SJCRH30 (cell line): ENCODE results near the gene MON1A. TPM values are rescaled to one million over a fixed set of nuclear protein-coding genes. Genes with fewer than 3 reads are reported as not detected.
"Not testable (repeated sequence)": the region's sequence is repeated elsewhere in the genome, so short reads cannot be mapped to it uniquely, and the experiment has no call there.

ENCODE experiments used
- DNase-seq, 2 experiments: peaks; one replicate each; pipeline ENCODE4 v3.0.0-alpha.2; 2015 to 2020
- H3K27ac ChIP-seq: fragments of 250-450 bp; sonication (Bioruptor Pico); 2 replicates; pipeline ENCODE4 v1.5.1; 2020; ENCODE audit warnings: mild to moderate bottlenecking, moderate library complexity
- H3K27me3 ChIP-seq: fragments of 250-450 bp; sonication (Bioruptor Pico); 2 replicates; pipeline ENCODE4 v1.5.1; 2020; ENCODE audit warnings: mild to moderate bottlenecking, moderate library complexity
- H3K36me3 ChIP-seq: fragments of 250-450 bp; sonication (Bioruptor Pico); 2 replicates; pipeline ENCODE4 v1.5.1; 2020; ENCODE audit warnings: mild to moderate bottlenecking, moderate library complexity
- H3K4me1 ChIP-seq: fragments of 250-450 bp; sonication (Bioruptor Pico); 2 replicates; pipeline ENCODE4 v1.5.1; 2020; ENCODE audit warnings: mild to moderate bottlenecking, moderate library complexity
- H3K4me3 ChIP-seq: fragments of 250-450 bp; sonication (Bioruptor Pico); 2 replicates; pipeline ENCODE4 v1.5.1; 2020; ENCODE audit warnings: mild to moderate bottlenecking, moderate library complexity
- H3K9me3 ChIP-seq: fragments of 250-450 bp; sonication (Bioruptor Pico); replicated peaks from 2 replicates; pipeline ENCODE4 v1.5.1; 2020; ENCODE audit warnings: mild to moderate bottlenecking, moderate library complexity
- total RNA-seq: library from RNA; depleted of rRNA; stranded (reverse); fragments of >200 nt; shearing (Covaris generic); gene quantifications from 2 replicates; pipeline ENCODE4 v1.2.3, GENCODE V29; 2014; rRNA removed

The MON1A gene, protein sequence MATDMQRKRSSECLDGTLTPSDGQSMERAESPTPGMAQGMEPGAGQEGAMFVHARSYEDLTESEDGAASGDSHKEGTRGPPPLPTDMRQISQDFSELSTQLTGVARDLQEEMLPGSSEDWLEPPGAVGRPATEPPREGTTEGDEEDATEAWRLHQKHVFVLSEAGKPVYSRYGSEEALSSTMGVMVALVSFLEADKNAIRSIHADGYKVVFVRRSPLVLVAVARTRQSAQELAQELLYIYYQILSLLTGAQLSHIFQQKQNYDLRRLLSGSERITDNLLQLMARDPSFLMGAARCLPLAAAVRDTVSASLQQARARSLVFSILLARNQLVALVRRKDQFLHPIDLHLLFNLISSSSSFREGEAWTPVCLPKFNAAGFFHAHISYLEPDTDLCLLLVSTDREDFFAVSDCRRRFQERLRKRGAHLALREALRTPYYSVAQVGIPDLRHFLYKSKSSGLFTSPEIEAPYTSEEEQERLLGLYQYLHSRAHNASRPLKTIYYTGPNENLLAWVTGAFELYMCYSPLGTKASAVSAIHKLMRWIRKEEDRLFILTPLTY
- 5.4 and 6.1 TPM in 2 replicates for total RNA-seq

DNA sequence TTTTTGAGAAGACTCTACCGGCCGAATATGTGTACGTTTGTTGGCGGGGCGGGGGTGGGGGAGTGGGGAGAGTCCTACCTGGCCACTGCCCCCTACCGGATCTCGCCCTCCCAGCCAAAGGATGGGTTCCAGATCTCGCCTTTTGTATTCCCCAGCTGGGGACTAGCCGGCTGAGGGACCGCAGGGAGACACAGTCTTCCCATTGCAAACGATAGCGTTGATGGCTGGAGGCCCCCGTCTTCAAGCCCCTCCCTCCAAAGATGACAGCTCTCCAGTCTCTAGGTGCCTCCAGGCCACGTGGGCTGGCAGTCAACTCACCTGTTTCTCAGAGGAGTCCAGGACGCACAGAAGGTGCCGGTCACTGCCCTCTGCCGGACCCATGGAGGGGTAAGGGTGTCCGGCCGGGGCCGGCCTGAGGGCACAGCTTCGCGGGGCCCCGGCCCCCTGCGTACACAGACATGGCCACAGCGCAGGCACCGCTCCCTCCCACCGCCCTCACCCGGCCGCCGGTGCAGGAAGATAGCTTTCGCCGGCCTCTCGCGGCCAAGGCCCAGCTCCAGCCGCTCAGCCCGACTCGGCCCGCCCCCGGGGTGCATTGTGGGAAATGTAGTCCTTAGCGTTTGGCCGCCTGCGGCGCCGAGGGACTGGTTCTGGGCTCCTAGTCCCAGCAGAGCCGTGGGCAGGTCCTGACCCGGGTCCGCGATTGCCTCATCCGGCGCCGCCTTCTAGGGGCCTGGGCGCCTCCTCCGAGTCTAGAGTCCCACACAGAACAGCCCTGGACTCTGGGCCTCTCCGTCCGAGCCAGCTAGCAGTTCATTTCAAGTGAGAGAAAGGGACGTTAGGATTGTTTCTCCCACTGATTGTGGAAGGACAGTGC, at the start of gene MON1A:
MON1A (minus strand) TSS at position 521 of the 877 bp plus-strand sequence. CDS start 16,465 bp downstream, outside the sequence.
- Histone ChIP-seq H3K36me3 (no peaks in the 10 kb centered on the region), H3K27ac (peak within 1 kb of the TSS; percentile 36), H3K4me3 (peak within 1 kb of the TSS; percentile 73), H3K27me3 (no peaks in the 10 kb centered on the region), H3K4me1 (peaks cover 6% of the 10 kb centered on the region; the same call in 1 of the 2 replicates), H3K9me3 (no peaks in the 10 kb centered on the region)
- peak; percentile 93 to 94 for DNase-seq

DNA sequence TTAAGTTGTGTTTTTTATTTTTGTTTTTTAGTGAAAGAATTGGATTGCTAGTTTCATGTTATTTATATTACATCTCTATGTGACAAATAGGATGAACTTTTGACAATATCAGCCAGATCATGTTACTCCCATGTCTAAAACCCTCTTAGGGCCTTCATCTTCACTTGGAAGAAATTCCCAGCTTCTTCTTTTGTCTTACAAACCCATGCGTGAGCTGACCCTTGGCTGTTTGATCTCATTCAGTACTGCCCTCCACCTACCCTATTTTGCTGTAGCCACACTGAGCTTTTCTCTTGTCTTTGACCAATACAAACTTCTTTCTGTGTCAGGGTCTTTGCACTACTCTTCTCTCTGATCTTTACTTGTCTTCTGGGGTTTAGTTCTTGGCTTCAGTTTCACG, 47.3 kb upstream of the MON1A start:
- Histone ChIP-seq H3K4me1 (peaks cover 3% of the 10 kb centered on the region; the same call in 1 of the 2 replicates), H3K36me3 (peaks cover 27% of the 10 kb centered on the region), H3K9me3 (no peaks in the 10 kb centered on the region), H3K4me3 (no peak overlapping the region), H3K27me3 (no peaks in the 10 kb centered on the region), H3K27ac (no peak overlapping the region)
- no peak for DNase-seq

DNA sequence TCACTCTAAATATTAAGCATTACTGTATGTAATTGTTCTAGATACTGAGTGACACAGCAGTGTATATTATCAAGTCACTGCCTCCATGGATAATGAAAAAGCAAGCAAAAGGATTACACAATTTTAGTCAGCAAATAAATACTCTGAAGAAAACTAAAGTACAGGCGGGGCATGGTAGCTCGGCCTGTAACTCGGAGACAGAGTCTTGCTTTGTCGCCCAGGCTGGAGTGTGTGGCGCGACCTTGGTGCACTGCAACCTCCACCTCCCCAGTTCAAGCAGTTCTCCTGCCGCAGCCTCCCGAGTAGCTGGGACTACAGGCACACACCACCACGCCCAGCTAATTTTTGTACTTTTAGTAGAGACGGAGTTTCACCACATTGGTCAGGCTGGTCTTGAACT, 43.0 kb upstream of the MON1A start:
- peaks cover 3% of the 10 kb centered on the region; the same call in 1 of the 2 replicates for H3K4me1 ChIP-seq
- H3K27me3 ChIP-seq, result no peaks in the 10 kb centered on the region
- no peaks in the 10 kb centered on the region for H3K9me3 ChIP-seq
- no peak for DNase-seq
- no peak overlapping the region for H3K27ac ChIP-seq
- H3K36me3 ChIP-seq, result peaks cover 15% of the 10 kb centered on the region
- H3K4me3 ChIP-seq, result no peak overlapping the region

GRCh38 chr3:49968346-49968745, 38.7 kb upstream of the MON1A start:
- Histone ChIP-seq H3K27me3 (no peaks in the 10 kb centered on the region), H3K4me1 (no peaks in the 10 kb centered on the region), H3K4me3 (no peak overlapping the region), H3K36me3 (peaks cover 13% of the 10 kb centered on the region), H3K27ac (no peak overlapping the region), H3K9me3 (no peaks in the 10 kb centered on the region)
- no peak for DNase-seq

DNA sequence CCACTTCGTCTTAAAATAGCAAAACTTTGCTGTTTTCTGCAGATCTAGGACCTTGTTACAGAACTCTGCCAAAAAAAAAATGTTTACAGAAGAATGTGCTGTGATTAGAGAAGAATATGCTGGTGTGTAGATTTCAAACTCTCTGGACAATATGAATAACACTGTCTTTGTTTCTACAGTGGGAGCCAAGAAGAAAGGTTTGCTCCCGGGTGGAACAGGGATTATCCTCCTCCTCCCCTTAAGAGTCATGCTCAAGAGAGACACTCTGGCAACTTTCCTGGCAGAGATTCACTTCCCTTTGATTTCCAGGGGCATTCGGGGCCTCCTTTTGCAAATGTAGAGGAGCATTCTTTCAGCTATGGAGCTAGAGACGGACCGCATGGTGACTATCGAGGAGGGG, 37.7 kb upstream of the MON1A start:
- peaks cover 14% of the 10 kb centered on the region; the same call in 1 of the 2 replicates for H3K36me3 ChIP-seq
- H3K4me3 ChIP-seq, result no peak overlapping the region
- no peaks in the 10 kb centered on the region for H3K4me1 ChIP-seq
- no peak for DNase-seq
- H3K9me3 ChIP-seq, result no peaks in the 10 kb centered on the region
- no peaks in the 10 kb centered on the region for H3K27me3 ChIP-seq
- no peak overlapping the region for H3K27ac ChIP-seq

DNA sequence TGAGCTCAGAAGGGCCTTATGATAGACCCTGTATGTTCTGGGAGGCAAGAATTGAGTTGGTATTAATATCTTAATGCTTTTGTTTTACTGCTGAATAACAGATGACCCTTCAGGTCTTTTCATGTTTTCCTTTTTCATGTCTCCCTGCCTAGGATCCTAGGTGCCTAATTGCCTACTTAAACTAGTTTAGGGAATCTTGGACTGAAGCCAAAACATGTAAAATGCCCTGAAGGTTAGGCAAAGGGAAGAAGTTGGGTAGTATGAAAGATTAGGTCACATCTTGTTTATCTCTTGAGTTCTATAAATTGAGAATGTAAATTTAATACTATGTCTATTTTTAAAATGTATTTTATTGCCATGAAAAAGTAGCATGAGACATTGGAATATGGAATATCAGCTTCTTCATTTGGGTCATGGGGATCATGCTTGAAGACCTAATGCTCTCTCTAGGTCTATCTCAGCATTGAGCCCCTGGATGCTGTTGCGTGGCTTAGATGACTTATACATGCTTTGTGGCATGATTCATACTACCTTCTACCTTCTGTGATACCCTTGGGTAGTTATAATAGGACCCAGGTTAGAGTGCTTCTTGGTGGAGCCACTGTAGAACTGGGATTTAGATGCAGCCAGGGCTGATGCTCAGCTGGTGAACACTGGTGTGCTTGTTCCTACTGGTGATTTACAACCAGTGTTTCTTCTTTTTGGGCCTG, 36.8 kb upstream of the MON1A start:
- DNase-seq, result no peak
- Histone ChIP-seq H3K4me1 (no peaks in the 10 kb centered on the region), H3K27ac (no peak overlapping the region), H3K27me3 (no peaks in the 10 kb centered on the region), H3K4me3 (no peak overlapping the region), H3K36me3 (peaks cover 11% of the 10 kb centered on the region; the same call in 1 of the 2 replicates), H3K9me3 (no peaks in the 10 kb centered on the region)

DNA sequence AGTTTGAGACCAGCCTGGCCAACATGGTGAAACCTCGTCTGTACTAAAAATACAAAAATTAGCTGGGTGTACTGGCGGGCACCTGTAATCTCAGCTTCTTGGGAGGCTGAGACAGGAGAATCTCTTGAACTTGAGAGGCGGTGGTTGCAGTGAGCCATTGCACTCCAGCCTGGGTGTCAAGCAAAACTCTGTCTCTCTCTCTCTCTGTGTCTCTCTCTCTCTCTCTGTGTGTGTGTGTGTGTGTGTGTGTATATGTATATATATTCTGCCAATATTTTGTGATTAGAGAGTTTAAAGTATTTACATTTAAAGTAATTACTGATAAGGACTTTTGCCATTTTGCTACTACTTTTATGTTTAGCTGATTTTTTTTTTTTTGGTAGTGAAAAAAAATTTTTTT, 26.0 kb upstream of the MON1A start:
- peaks cover 2% of the 10 kb centered on the region; the same call in 1 of the 2 replicates for H3K36me3 ChIP-seq
- no peaks in the 10 kb centered on the region for H3K4me1 ChIP-seq
- no peak overlapping the region for H3K27ac ChIP-seq
- no peak overlapping the region for H3K4me3 ChIP-seq
- H3K27me3 ChIP-seq, result no peaks in the 10 kb centered on the region
- no peaks in the 10 kb centered on the region for H3K9me3 ChIP-seq
- no peak for DNase-seq

- no peaks in the 10 kb centered on the region for H3K27me3 ChIP-seq
- H3K36me3 ChIP-seq, result peaks cover 2% of the 10 kb centered on the region; the same call in 1 of the 2 replicates
- no peak overlapping the region for H3K27ac ChIP-seq
- H3K4me1 ChIP-seq, result no peaks in the 10 kb centered on the region
- H3K9me3 ChIP-seq, result no peaks in the 10 kb centered on the region
- DNase-seq, result no peak
- H3K4me3 ChIP-seq, result no peak overlapping the region
These were observed 23.3 kb upstream of the MON1A start for GRCh38 chr3:49952924-49953323.

GRCh38 chr3:49942651-49943050, 13.0 kb upstream of the MON1A start:
- no peaks in the 10 kb centered on the region for H3K27me3 ChIP-seq
- DNase-seq, result no peak
- no peak overlapping the region for H3K4me3 ChIP-seq
- no peaks in the 10 kb centered on the region for H3K4me1 ChIP-seq
- H3K27ac ChIP-seq, result no peak overlapping the region
- H3K36me3 ChIP-seq, result no peaks in the 10 kb centered on the region
- H3K9me3 ChIP-seq, result no peaks in the 10 kb centered on the region

GRCh38 chr3:49940667-49941249, 11.1 kb upstream of the MON1A start:
- Histone ChIP-seq H3K27me3 (no peaks in the 10 kb centered on the region), H3K4me3 (peak overlapping the region; percentile 78), H3K27ac (peak overlapping the region; percentile 74), H3K9me3 (no peaks in the 10 kb centered on the region), H3K4me1 (no peaks in the 10 kb centered on the region), H3K36me3 (no peaks in the 10 kb centered on the region)
- no peak for DNase-seq

- DNase-seq, result peak; percentile 97
These were observed 10.5 kb upstream of the MON1A start, which contains the start of gene RBM6 for GRCh38 chr3:49939858-49940666. TSS of gene RBM6 (plus strand) at chr3:49940150. CDS start at chr3:49962642, 22,492 bp downstream.

GRCh38 chr3:49937090-49937489, 7.5 kb upstream of the MON1A start:
- H3K27ac ChIP-seq, result no peak overlapping the region
- DNase-seq, result no peak
- H3K9me3 ChIP-seq, result no peaks in the 10 kb centered on the region
- H3K4me1 ChIP-seq, result no peaks in the 10 kb centered on the region
- H3K27me3 ChIP-seq, result no peaks in the 10 kb centered on the region
- no peak overlapping the region for H3K4me3 ChIP-seq
- H3K36me3 ChIP-seq, result no peaks in the 10 kb centered on the region

More at GRCh38 chr3:49939858-49940666, 10.5 kb upstream of the MON1A start, which contains the start of gene RBM6:
- Histone ChIP-seq H3K27ac (peak within 1 kb of the TSS; percentile 74), H3K27me3 (no peaks in the 10 kb centered on the region), H3K36me3 (no peaks in the 10 kb centered on the region), H3K9me3 (no peaks in the 10 kb centered on the region), H3K4me1 (no peaks in the 10 kb centered on the region), H3K4me3 (peak within 1 kb of the TSS; percentile 78)

GRCh38 chr3:49932281-49932680, 2.7 kb upstream of the MON1A start:
- DNase-seq, H3K27ac ChIP-seq, H3K36me3 ChIP-seq: not testable (repeated sequence)

More at GRCh38 chr3:49932281-49932680, 2.7 kb upstream of the MON1A start:
- H3K27me3 ChIP-seq, H3K4me3 ChIP-seq, H3K9me3 ChIP-seq, H3K4me1 ChIP-seq: not testable (repeated sequence)
